Heart left ventricle (tissue), 16 donors: ENCODE measurements around the gene AKAP10. TPM values are rescaled to one million over a fixed set of nuclear protein-coding genes. Genes with fewer than 3 reads are reported as not detected.

Source experiments
- ATAC-seq, 4 donors: fragments of 200-7000 bp; cut with Tn5 transposase; one replicate each; pipeline ENCODE4 v1.9.1; 2020 to 2022; ENCODE audit warnings: moderate library complexity in 4 of 4, mild to moderate bottlenecking in 3 of 4, moderate number of reproducible peaks in 1 of 4
- DNase-seq, 5 donors: peaks; one replicate each; pipeline ENCODE4 v3.0.0-alpha.2; 2020
- H3K27ac ChIP-seq, 12 donors: fragments of 200-600 bp; sonication (generic) in 4 of 12; one replicate each; pipeline versions ENCODE4 v1.5.0 to v1.8.0; 2016 to 2022; ENCODE audit warnings: mild to moderate bottlenecking in 2 of 12
- H3K27me3 ChIP-seq, 9 donors: fragments of 200-600 bp; sonication (generic) in 2 of 9; one replicate each; pipeline versions ENCODE4 v1.5.1 to v1.8.0; 2016 to 2022; ENCODE audit warnings: mild to moderate bottlenecking in 3 of 9
- H3K36me3 ChIP-seq, 9 donors: fragments of 200-600 bp; sonication (generic) in 2 of 9; one replicate each; pipeline versions ENCODE4 v1.5.0 to v1.8.0; 2018 to 2022; ENCODE audit warnings: mild to moderate bottlenecking in 2 of 9
- H3K4me1 ChIP-seq, 12 donors: fragments of 200-600 bp; sonication (generic) in 4 of 12; one replicate each; pipeline versions ENCODE4 v1.5.0 to v1.8.0; 2016 to 2022; ENCODE audit warnings: mild to moderate bottlenecking in 3 of 12
- H3K4me3 ChIP-seq, 12 donors: fragments of 200-600 bp; sonication (generic) in 4 of 12; one replicate each; pipeline versions ENCODE4 v1.5.0 to v1.8.0; 2017 to 2022; ENCODE audit warnings: mild to moderate bottlenecking in 9 of 12, moderate library complexity in 4 of 12
- H3K9me3 ChIP-seq, 12 donors: fragments of 200-600 bp; sonication (generic) in 4 of 12; one replicate each; pipeline versions ENCODE4 v1.5.0 to v1.8.0; 2016 to 2022; ENCODE audit warnings: mild to moderate bottlenecking in 1 of 12
- POLR2A ChIP-seq, 2 donors: fragments of 450-650 bp; IDR thresholded peaks; one replicate each; pipeline ENCODE4 v1.6.1; 2017; ENCODE audit warnings: antibody characterized with exemption in 2 of 2, mild to moderate bottlenecking in 2 of 2, moderate library complexity in 2 of 2
- WGBS, 4 donors: extraction: QIAGEN DNeasy Blood & Tissue Kit in 2 of 4; methylation state at CpG; one replicate each; pipeline versions ENCODE4 v1.1.5 to v1.1.7; 2013 to 2018; 5-methylcytosine and 5-hydroxymethylcytosine counted together
- intact Hi-C, 10 donors: fragments of 100-400 bp; cut with DNase I; formaldehyde crosslinking; loops; one replicate each; pipeline versions ENCODE4 v1.11.1 to v1.14.2; 2022
- polyA plus RNA-seq, 2 donors: library from polyadenylated mRNA; stranded (reverse); fragments of 200-250 nt; gene quantifications; one replicate each; pipeline ENCODE4 v1.2.3, GENCODE V29; 2013
- total RNA-seq, 9 donors: library from RNA; depleted of rRNA in 2 of 9; stranded (reverse); fragments of >200 nt in 2 of 9; fragmentation: NEBNext Ultra II Directional in 3 of 9; extraction: Animal tissue kit (Norgen Biotek cat#: 25700) in 3 of 9; gene quantifications; one replicate each; pipeline versions ENCODE4 v1.1.0 to v1.2.4, GENCODE V29; 2016 to 2023
- TF ChIP-seq, protein P1 (sequence below), 12 donors: fragments of 200-600 bp; sonication (generic) in 4 of 12; IDR thresholded peaks; one replicate each; pipeline versions ENCODE4 v1.5.0 to v1.8.0; 2018 to 2022; ENCODE audit warnings: antibody characterized with exemption in 12 of 12, mild to moderate bottlenecking in 5 of 12
- donor health status: ischemic (EF 13 %, LVEDD 7.1; RV severe dilation, severe dysfunction).
- donor health status: healthy with polysubstance abuse.
- donor health status: DM: no; HTN: yes; CAD: no.
- donor health status: DM: no; HTN: no; CAD: no.
- donor health status: ischemic (EF 25% LVEDD 6.9; RV normal size, moderate dysfunction).
- donor health status: ischemic (EF 25% LVEDD 5.7; RV mildly dilated, moderate dysfunction).
- donor health status: healthy.
- donor health status: DM: yes; HTN: yes; CAD: no.
- donor health status: ischemic (EF 35%, LVEDD 5.7; RV mildly dilated, moderate dysfunction).
- donor health status: nonischemic (EF 11% LVEDD 7.7; RV severe dilation, severe dysfunction).
- donor health status: DM: yes; HTN: yes; CAD: no.
- donor health status: PGD.
- donor health status: ischemic (EF 29% LVEDD 5.4; RV normal size, mild dysfunction).
- donor health status: nonischemic (EF 23%, LVEDD 6.1; RV moderate dilation, normal function).

The AKAP10 gene
- total and polyA plus RNA-seq, 11 donors, result 4.4 to 25.0 (median 13.7) TPM

DNA sequence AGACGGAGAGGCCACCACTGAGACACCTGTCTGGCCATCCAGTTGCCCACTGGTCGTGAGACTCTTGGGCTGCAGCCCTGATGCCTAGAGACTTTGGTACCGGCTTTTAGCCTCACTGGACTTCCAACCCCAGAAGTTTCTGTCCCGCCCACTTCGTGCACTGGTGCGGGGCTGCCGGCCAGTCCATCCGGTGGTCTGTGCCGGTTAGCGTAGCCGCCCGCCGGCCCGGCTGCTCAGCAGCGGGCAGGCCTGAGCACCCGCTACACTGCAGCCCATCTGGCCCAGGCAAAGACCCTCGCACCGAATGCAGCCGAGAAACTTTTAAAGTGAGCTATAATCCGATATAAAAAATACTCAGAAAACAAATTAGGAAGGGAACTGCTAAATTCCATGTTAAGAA lies 30.7 kb downstream of the AKAP10 start:
- DNase-seq, result no peak
- TF ChIP-seq, protein P1, sequence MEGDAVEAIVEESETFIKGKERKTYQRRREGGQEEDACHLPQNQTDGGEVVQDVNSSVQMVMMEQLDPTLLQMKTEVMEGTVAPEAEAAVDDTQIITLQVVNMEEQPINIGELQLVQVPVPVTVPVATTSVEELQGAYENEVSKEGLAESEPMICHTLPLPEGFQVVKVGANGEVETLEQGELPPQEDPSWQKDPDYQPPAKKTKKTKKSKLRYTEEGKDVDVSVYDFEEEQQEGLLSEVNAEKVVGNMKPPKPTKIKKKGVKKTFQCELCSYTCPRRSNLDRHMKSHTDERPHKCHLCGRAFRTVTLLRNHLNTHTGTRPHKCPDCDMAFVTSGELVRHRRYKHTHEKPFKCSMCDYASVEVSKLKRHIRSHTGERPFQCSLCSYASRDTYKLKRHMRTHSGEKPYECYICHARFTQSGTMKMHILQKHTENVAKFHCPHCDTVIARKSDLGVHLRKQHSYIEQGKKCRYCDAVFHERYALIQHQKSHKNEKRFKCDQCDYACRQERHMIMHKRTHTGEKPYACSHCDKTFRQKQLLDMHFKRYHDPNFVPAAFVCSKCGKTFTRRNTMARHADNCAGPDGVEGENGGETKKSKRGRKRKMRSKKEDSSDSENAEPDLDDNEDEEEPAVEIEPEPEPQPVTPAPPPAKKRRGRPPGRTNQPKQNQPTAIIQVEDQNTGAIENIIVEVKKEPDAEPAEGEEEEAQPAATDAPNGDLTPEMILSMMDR (IDR thresholded peaks at IDR 0.05), result no peak
- no peak for TF ChIP-seq POLR2A (IDR thresholded peaks at IDR 0.05)
- peak in 1 of 4 donors; percentile 38 for ATAC-seq
- Histone ChIP-seq H3K36me3 (peaks cover 0 to 62% (median 42%) of the 10 kb centered on the region in 9 donors), H3K9me3 (no peaks in the 10 kb centered on the region), H3K4me1 (peaks cover 0 to 38% (median 14%) of the 10 kb centered on the region in 12 donors), H3K4me3 (no peak overlapping the region), H3K27me3 (no peaks in the 10 kb centered on the region), H3K27ac (no peak overlapping the region)
- intact Hi-C loops, result no loop called here
- 94 to 97% (median 96%) methylated on average over 19 to 20 of the region's 20 CpGs for WGBS, 4 donors

DNA sequence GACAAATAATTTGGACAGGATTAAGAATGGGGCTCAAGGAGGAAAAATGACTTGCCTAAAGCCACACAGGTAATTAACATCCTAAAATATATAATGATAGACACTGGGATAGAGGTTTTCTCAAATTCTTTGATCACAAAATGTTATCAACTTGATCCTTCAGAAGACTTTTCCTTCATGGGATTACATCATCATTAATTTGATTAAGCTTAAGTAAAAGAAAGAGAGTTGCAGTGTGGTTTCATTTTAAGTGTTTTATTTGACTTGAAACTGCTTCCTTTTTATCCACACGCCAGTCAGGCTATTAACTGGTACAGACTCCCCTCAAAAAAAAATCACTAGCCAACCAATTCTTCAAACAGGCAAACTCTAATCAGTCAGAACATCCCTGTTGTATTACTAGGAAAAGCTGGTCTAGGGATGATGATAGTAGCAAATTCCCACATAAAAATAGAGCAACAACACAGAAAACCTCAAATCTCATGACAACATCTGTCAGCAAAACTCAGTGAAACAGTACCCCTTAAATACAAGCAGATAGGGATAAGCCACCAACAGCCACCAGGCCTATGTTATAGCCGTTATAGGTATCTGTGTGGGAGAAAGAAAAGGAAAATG lies 32.5 kb downstream of the AKAP10 start:
- no peak overlapping the region for H3K4me3 ChIP-seq
- WGBS, 4 donors, result 85 to 89% (median 86%) methylated on average over 2 of the region's 2 CpGs
- TF ChIP-seq, protein P1 (IDR thresholded peaks at IDR 0.05), result no peak
- no peak for TF ChIP-seq POLR2A (IDR thresholded peaks at IDR 0.05)
- peaks cover 0 to 78% (median 60%) of the 10 kb centered on the region in 9 donors for H3K36me3 ChIP-seq
- H3K4me1 ChIP-seq, result peaks cover 0 to 48% (median 18%) of the 10 kb centered on the region in 12 donors
- H3K9me3 ChIP-seq, result no peaks in the 10 kb centered on the region
- no peaks in the 10 kb centered on the region for H3K27me3 ChIP-seq
- intact Hi-C loops, result no loop called here
- ATAC-seq (no peak), DNase-seq (no peak)
- H3K27ac ChIP-seq, result no peak overlapping the region

DNA sequence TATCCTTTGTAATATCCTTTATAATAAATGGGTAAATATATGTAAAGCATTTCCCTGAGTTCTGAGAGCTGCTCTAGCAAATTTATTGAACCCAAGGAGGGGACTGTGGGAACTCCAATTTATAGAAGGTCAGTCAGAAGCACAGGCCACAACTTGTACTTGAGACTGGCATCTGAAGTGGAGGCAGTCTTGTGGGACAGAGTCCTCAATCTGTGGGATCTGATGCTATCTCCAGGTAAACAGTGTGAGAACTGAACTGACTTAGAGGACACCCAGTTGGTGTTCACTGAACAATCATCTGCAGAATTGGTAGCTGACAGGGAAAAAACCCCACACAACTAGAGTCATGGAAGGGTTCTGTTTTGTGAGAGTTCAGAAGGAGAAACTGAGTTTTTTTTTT lies 34.0 kb downstream of the AKAP10 start:
- TF ChIP-seq, protein P1 (IDR thresholded peaks at IDR 0.05), result no peak
- no peak for TF ChIP-seq POLR2A (IDR thresholded peaks at IDR 0.05)
- peaks cover 0 to 93% (median 75%) of the 10 kb centered on the region in 9 donors for H3K36me3 ChIP-seq
- DNase-seq, result no peak
- no peaks in the 10 kb centered on the region for H3K27me3 ChIP-seq
- intact Hi-C loops, result no loop called here
- H3K27ac ChIP-seq, result no peak overlapping the region
- peaks cover 0 to 36% (median 13%) of the 10 kb centered on the region in 12 donors for H3K4me1 ChIP-seq
- ATAC-seq, result no peak
- H3K4me3 ChIP-seq, result no peak overlapping the region
- no peaks in the 10 kb centered on the region for H3K9me3 ChIP-seq

DNA sequence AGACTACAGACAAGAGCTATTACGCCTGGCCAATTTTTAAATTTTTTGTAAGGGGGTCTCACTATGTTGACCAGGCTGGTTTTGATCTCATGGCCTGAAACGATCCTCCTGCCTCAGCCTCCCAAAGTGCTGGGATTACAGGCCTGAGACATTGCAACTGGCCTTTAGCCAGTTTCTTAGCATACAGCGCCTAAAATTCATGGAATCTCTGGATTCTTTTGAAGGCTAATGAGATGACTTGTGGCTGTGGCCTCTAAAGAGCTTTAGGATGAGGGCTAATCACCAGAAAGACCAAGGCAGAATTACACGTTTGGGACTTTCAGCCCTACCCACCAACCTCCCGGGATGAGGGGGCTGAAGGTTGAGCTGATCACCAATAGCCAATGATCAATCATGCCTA lies 34.6 kb downstream of the AKAP10 start:
- intact Hi-C loops, result no loop called here
- no peaks in the 10 kb centered on the region for H3K9me3 ChIP-seq
- peaks cover 0 to 94% (median 81%) of the 10 kb centered on the region in 9 donors for H3K36me3 ChIP-seq
- no peaks in the 10 kb centered on the region for H3K27me3 ChIP-seq
- 86 to 97% (median 96%) methylated on average over 5 of the region's 5 CpGs for WGBS, 4 donors
- no peak overlapping the region for H3K4me3 ChIP-seq
- TF ChIP-seq, protein P1 (IDR thresholded peaks at IDR 0.05), result no peak
- TF ChIP-seq POLR2A (IDR thresholded peaks at IDR 0.05), result no peak
- DNase-seq (no peak), ATAC-seq (no peak)
- peaks cover 0 to 30% (median 9%) of the 10 kb centered on the region in 12 donors for H3K4me1 ChIP-seq
- H3K27ac ChIP-seq, result no peak overlapping the region
